Suprapubic skin (tissue), 4 donors: ENCODE data around the gene SPDYC. TPM values are rescaled to one million over a fixed set of nuclear protein-coding genes. Genes with fewer than 3 reads are reported as not detected.
"Not testable (repeated sequence)": the region's sequence is repeated elsewhere in the genome, so short reads cannot be mapped to it uniquely, and the experiment has no call there.

Experiments used
- DNase-seq, 2 donors: peaks; one replicate each; pipeline ENCODE4 v3.0.0-alpha.2; 2019; ENCODE audit warnings: low spot score in 2 of 2
- H3K27ac ChIP-seq: fragments of 200-600 bp; sonication (generic); one replicate; pipeline ENCODE4 v1.5.1; 2019
- H3K27me3 ChIP-seq: fragments of 200-600 bp; sonication (generic); one replicate; pipeline ENCODE4 v1.5.1; 2019
- H3K36me3 ChIP-seq: fragments of 200-600 bp; sonication (generic); one replicate; pipeline ENCODE4 v1.5.1; 2019
- H3K4me1 ChIP-seq: fragments of 200-600 bp; sonication (generic); one replicate; pipeline ENCODE4 v1.5.1; 2019
- H3K4me3 ChIP-seq: fragments of 200-600 bp; sonication (generic); one replicate; pipeline ENCODE4 v1.5.1; 2019; ENCODE audit warnings: mild to moderate bottlenecking
- H3K9me3 ChIP-seq: fragments of 200-600 bp; sonication (generic); one replicate; pipeline ENCODE4 v1.5.1; 2019
- CTCF ChIP-seq, 2 donors: fragments of 200-600 bp in 1 of 2; fragments of 450-650 bp in 1 of 2; sonication (generic) in 1 of 2; IDR thresholded peaks; one replicate each; pipeline ENCODE4 v1.5.1; 2016 to 2019; ENCODE audit warnings: antibody characterized with exemption in 2 of 2, mild to moderate bottlenecking in 1 of 2, moderate library complexity in 1 of 2
- EP300 ChIP-seq: sonication (generic); formaldehyde crosslinking; IDR thresholded peaks from one replicate; pipeline ENCODE4 v1.6.1; 2017; ENCODE audit warnings: antibody characterized with exemption
- POLR2A ChIP-seq, 2 donors: fragments of 450-650 bp; IDR thresholded peaks; one replicate each; pipeline ENCODE4 v1.6.1; 2017; ENCODE audit warnings: antibody characterized with exemption in 2 of 2, mild to moderate bottlenecking in 2 of 2, moderate library complexity in 2 of 2
- POLR2AphosphoS5 ChIP-seq, 3 donors: sonication (generic); formaldehyde crosslinking; IDR thresholded peaks; one replicate each; pipeline ENCODE4 v1.6.1; 2017; ENCODE audit warnings: antibody characterized with exemption in 3 of 3
- WGBS: methylation state at CpG from one replicate; pipeline ENCODE4 v1.1.5; 2018; 5-methylcytosine and 5-hydroxymethylcytosine counted together
- total RNA-seq, 4 donors: library from RNA; depleted of rRNA; stranded (reverse); fragments of >200 nt; gene quantifications; one replicate each; pipeline ENCODE4 v1.1.0, GENCODE V29; 2016

SPDYC gene
- total RNA-seq, 4 donors from 2014 or later: not detected

- Histone ChIP-seq H3K9me3 (no peaks in the 10 kb centered on the region), H3K27me3 (no peaks in the 10 kb centered on the region), H3K4me1 (no peaks in the 10 kb centered on the region), H3K27ac (no peak overlapping the region), H3K4me3 (no peak overlapping the region), H3K36me3 (no peaks in the 10 kb centered on the region)
- WGBS: 94% methylated on average over 3 of the region's 3 CpGs
- DNase-seq: no peak
- TF ChIP-seq POLR2AphosphoS5 (IDR thresholded peaks at IDR 0.05) (no peak), EP300 (no peak), CTCF (IDR thresholded peaks at IDR 0.05) (no peak), POLR2A (IDR thresholded peaks at IDR 0.05) (no peak)
These were observed 3.1 kb upstream of the SPDYC start for GRCh38 chr11:65166893-65167292.

- H3K27ac ChIP-seq: no peak overlapping the region
- TF ChIP-seq EP300: no peak
- TF ChIP-seq CTCF (IDR thresholded peaks at IDR 0.05): no peak
- TF ChIP-seq POLR2AphosphoS5 (IDR thresholded peaks at IDR 0.05): no peak
- no peak for TF ChIP-seq POLR2A (IDR thresholded peaks at IDR 0.05)
- WGBS: 96% methylated on average over 3 of the region's 3 CpGs
- no peak overlapping the region for H3K4me3 ChIP-seq
- no peaks in the 10 kb centered on the region for H3K27me3 ChIP-seq
- H3K9me3 ChIP-seq: no peaks in the 10 kb centered on the region
- no peak for DNase-seq
- H3K36me3 ChIP-seq: no peaks in the 10 kb centered on the region
- no peaks in the 10 kb centered on the region for H3K4me1 ChIP-seq
These were observed 2.4 kb upstream of the SPDYC start for GRCh38 chr11:65167656-65168055.

DNA sequence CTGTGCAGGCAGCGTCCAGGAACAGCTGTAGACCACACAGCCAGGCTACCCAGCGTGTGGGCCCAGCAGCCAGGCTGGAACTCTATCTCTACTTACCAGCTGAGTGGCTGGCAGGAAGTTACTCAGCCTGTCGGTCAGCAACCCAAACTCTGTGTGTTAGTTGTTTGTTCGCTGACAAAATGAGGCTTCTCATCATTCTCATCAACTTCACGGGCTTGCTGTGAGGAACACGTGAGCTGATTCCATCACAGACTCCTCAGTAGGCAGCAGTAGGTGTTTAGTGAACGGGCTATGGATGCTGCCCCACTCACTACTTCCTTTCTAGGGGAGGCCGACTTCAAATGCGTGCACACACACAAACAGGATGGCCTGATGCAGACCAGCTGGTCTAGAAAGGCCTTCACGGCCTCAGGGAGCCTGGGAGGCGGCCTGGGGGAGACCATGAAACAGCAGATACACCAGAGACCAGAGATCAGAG, 830 bp upstream of the SPDYC start:
- Histone ChIP-seq H3K27ac (no peak overlapping the region), H3K9me3 (no peaks in the 10 kb centered on the region), H3K27me3 (no peaks in the 10 kb centered on the region), H3K4me1 (no peaks in the 10 kb centered on the region), H3K36me3 (no peaks in the 10 kb centered on the region), H3K4me3 (no peak overlapping the region)
- 82% methylated on average over 11 of the region's 11 CpGs for WGBS
- DNase-seq: no peak
- TF ChIP-seq EP300 (no peak), POLR2AphosphoS5 (IDR thresholded peaks at IDR 0.05) (no peak), POLR2A (IDR thresholded peaks at IDR 0.05) (no peak), CTCF (IDR thresholded peaks at IDR 0.05) (no peak)

DNA sequence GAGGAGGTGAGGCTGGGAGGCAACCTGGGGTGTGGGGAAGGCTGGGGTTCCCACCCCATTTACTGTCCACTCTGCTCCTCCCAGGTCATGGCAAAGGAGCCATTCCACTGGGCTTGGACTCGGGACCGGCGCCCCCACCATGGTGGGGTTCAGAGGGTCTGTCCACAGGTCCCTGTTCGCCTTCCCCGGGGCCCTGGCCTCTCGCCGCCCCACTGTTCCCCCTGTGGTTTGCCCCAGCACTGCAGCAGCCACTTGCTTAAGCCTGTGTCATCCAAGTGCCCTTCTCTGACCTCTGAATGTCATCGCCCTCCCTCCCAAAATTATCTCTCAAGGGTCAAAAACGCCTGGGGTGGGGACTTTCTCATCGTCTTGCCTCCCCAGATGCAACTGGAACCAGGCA, 2.6 kb downstream of the SPDYC start:
- DNase-seq: no peak
- Histone ChIP-seq H3K9me3 (no peaks in the 10 kb centered on the region), H3K27me3 (no peaks in the 10 kb centered on the region), H3K36me3 (no peaks in the 10 kb centered on the region), H3K4me1 (no peaks in the 10 kb centered on the region), H3K27ac (no peak overlapping the region), H3K4me3 (no peak overlapping the region)
- TF ChIP-seq CTCF (IDR thresholded peaks at IDR 0.05): no peak
- no peak for TF ChIP-seq EP300
- no peak for TF ChIP-seq POLR2AphosphoS5 (IDR thresholded peaks at IDR 0.05)
- no peak for TF ChIP-seq POLR2A (IDR thresholded peaks at IDR 0.05)
- WGBS: 85% methylated on average over 10 of the region's 10 CpGs

- DNase-seq: peak in 1 of 2 donors; percentile 18
- not testable (repeated sequence) for H3K27me3 ChIP-seq, H3K36me3 ChIP-seq, H3K4me3 ChIP-seq, H3K9me3 ChIP-seq, H3K4me1 ChIP-seq, H3K27ac ChIP-seq
- WGBS: 55% methylated on average over 2 of the region's 2 CpGs
These were observed 4.6 kb downstream of the SPDYC start for GRCh38 chr11:65174571-65175010.
